ENCODE measurements around the gene ANKMY1. TPM values are rescaled to one million over a fixed set of nuclear protein-coding genes. Genes with fewer than 3 reads are reported as not detected.

The ANKMY1 gene
- total and polyA plus RNA-seq, 2 of the 13 experiments (the other 11 are each of a cell fraction or from before 2014, with no cell fraction given) = 11.7 to 18.8 TPM

DNA sequence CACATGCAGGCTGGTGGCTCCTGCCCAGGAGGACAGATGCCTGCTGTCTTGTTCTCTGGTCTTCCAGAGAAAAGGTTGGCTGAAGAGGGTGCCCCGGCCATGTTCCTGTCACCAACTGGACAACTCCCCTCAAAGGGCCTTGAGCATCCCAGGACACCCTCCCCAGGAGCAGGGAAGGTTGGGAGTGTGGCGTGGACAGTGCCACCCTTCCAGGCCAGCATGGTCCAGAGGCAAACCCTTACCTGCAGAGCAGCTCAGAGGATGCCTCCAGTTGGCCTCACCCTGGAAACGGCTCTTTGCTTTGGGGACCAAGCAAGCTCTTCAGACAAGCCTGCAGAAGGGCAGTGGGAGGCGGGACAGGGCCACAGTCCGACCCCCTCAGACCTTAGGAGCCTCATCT, 127.2 kb downstream of the ANKMY1 start:
- no peaks in the 10 kb centered on the region for H3K79me2 ChIP-seq (ENCODE audit: insufficient read depth, low read length)
- ATAC-seq (no peak), FAIRE-seq (no peak), DNase-seq (ENCODE audit: low spot score) (no peak)
- no peaks in the 10 kb centered on the region for H3K36me3 ChIP-seq (replicated peaks in 1 of 2; ENCODE audit: control insufficient read depth in 1 of 2, insufficient read depth in 2 of 2, low read length in 2 of 2)
- no peaks in the 10 kb centered on the region; the same call in 1 of the 2 replicates for H4K20me1 ChIP-seq (ENCODE audit: insufficient read depth, low read length)
- TF ChIP-seq ZMYM3 (CRISPR knock-in tag; IDR thresholded peaks at IDR 0.05) (no peak), ZNF652 (CRISPR knock-in tag; IDR thresholded peaks at IDR 0.05; ENCODE audit: borderline replicate concordance, low read depth) (no peak)
- TF ChIP-seq, protein P1, sequence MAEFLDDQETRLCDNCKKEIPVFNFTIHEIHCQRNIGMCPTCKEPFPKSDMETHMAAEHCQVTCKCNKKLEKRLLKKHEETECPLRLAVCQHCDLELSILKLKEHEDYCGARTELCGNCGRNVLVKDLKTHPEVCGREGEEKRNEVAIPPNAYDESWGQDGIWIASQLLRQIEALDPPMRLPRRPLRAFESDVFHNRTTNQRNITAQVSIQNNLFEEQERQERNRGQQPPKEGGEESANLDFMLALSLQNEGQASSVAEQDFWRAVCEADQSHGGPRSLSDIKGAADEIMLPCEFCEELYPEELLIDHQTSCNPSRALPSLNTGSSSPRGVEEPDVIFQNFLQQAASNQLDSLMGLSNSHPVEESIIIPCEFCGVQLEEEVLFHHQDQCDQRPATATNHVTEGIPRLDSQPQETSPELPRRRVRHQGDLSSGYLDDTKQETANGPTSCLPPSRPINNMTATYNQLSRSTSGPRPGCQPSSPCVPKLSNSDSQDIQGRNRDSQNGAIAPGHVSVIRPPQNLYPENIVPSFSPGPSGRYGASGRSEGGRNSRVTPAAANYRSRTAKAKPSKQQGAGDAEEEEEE (CRISPR knock-in tag; IDR thresholded peaks at IDR 0.05; ENCODE audit: borderline replicate concordance) = no peak
- H3K9ac ChIP-seq (ENCODE audit: insufficient read depth, low read depth, low read length) = no peak overlapping the region
- intact Hi-C loops (cut with micrococcal nuclease; ENCODE audit: unreplicated experiment) (no loop called here), in situ Hi-C loops (cut with HindIII; ENCODE audit: extremely low pct_ligation_motif_present, low pct_unique_long_range_greater_than_20kb) (no loop called here)
- no peaks in the 10 kb centered on the region for H3K4me1 ChIP-seq (ENCODE audit: insufficient read depth, low read length)
- H3K4me2 ChIP-seq (ENCODE audit: low read depth, low read length) = no peak overlapping the region
- H3K27ac ChIP-seq (ENCODE audit: extremely low read length, insufficient read depth, low read length) = no peak overlapping the region
- WGBS (ENCODE audit: low lambda C conversion rate) = 0% methylated on average over 4 of the region's 5 CpGs
- POLR2A ChIA-PET = no interaction called here
- no peaks in the 10 kb centered on the region for H3K9me3 ChIP-seq (ENCODE audit: low read length)
- peaks cover 32 to 91% of the 10 kb centered on the region in 2 experiments for H3K27me3 ChIP-seq (ENCODE audit: control insufficient read depth in 1 of 2, insufficient read depth in 2 of 2, low read length in 2 of 2)
- CTCF ChIA-PET (ENCODE audit: low intra/inter-chr PET ratio, low total read pairs) = interaction anchor here (1.7 kb wide), 1 partner anchor 198 kb away, joined by 8 read pairs; no protein-coding TSS in a partner anchor
- H3K4me3 ChIP-seq (replicated peaks in 1 of 3; ENCODE audit: insufficient read depth in 1 of 3, low read depth in 2 of 3, low read length in 3 of 3) = no peak overlapping the region
- no peak overlapping the region for H2AFZ ChIP-seq (ENCODE audit: low read length)
- BruUV-seq (replicated peaks) = no TSS peak

DNA sequence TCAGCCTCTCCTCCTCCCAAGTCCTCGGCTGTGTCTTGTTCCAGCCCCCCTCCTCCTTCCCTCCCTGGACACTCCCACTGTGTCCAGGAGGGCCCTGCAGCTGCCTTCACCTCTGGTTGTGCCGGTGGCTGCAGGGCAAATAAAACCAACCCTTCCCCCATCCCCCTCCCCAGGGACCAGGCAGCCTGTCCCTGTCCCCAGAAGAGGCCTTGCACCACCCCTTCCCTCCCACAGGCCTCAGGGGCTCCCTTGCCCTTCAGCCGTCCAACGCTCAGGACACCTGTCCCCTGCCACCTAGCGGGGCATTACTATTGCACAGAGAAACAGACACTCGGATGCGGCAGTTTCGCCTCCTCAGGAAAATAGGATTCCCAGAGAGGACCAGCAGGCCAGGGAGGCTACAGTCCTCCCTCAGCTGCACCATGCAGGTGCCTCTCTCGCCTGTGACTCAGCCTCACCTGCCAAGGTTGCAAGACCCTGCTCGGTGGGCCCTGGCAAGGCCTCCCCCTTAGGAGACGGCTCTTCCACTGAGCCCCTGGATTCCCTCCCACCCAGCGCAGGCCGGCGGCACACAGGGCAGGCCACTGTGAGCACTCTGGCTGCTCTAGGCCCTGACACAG, 127.8 kb downstream of the ANKMY1 start:
- H3K4me3 ChIP-seq (replicated peaks in 1 of 3; ENCODE audit: insufficient read depth in 1 of 3, low read depth in 2 of 3, low read length in 3 of 3) = no peak overlapping the region
- H3K27me3 ChIP-seq (ENCODE audit: control insufficient read depth in 1 of 2, insufficient read depth in 2 of 2, low read length in 2 of 2) = peaks cover 32 to 94% of the 10 kb centered on the region in 2 experiments
- H4K20me1 ChIP-seq (ENCODE audit: insufficient read depth, low read length) = no peaks in the 10 kb centered on the region; the same call in 1 of the 2 replicates
- BruUV-seq (replicated peaks) = no TSS peak
- H3K79me2 ChIP-seq (ENCODE audit: insufficient read depth, low read length) = no peaks in the 10 kb centered on the region
- whole genome bisulfite sequencing (ENCODE audit: low lambda C conversion rate) = 45% methylated on average over 14 of the region's 14 CpGs
- no peak overlapping the region for H3K9ac ChIP-seq (ENCODE audit: insufficient read depth, low read depth, low read length)
- ChIA-PET POLR2A (no interaction called here), CTCF (ENCODE audit: low intra/inter-chr PET ratio, low total read pairs) (interaction anchor here (1.7 kb wide), 1 partner anchor 198 kb away, joined by 8 read pairs; no protein-coding TSS in a partner anchor)
- no peak overlapping the region for H2AFZ ChIP-seq (ENCODE audit: low read length)
- FAIRE-seq (no peak), ATAC-seq (peak; percentile 59), DNase-seq (ENCODE audit: low spot score) (peak; percentile 45)
- no peak overlapping the region for H3K4me2 ChIP-seq (ENCODE audit: low read depth, low read length)
- H3K4me1 ChIP-seq (ENCODE audit: insufficient read depth, low read length) = no peaks in the 10 kb centered on the region
- no peak overlapping the region for H3K27ac ChIP-seq (ENCODE audit: extremely low read length, insufficient read depth, low read length)
- H3K36me3 ChIP-seq (replicated peaks in 1 of 2; ENCODE audit: control insufficient read depth in 1 of 2, insufficient read depth in 2 of 2, low read length in 2 of 2) = no peaks in the 10 kb centered on the region
- in situ Hi-C loops (cut with HindIII; ENCODE audit: extremely low pct_ligation_motif_present, low pct_unique_long_range_greater_than_20kb) (no loop called here), intact Hi-C loops (cut with micrococcal nuclease; ENCODE audit: unreplicated experiment) (no loop called here)
- no peaks in the 10 kb centered on the region for H3K9me3 ChIP-seq (ENCODE audit: low read length)
- TF ChIP-seq ZBTB7B (CRISPR knock-in tag; IDR thresholded peaks at IDR 0.05) = no peak
- TF ChIP-seq, protein P2, sequence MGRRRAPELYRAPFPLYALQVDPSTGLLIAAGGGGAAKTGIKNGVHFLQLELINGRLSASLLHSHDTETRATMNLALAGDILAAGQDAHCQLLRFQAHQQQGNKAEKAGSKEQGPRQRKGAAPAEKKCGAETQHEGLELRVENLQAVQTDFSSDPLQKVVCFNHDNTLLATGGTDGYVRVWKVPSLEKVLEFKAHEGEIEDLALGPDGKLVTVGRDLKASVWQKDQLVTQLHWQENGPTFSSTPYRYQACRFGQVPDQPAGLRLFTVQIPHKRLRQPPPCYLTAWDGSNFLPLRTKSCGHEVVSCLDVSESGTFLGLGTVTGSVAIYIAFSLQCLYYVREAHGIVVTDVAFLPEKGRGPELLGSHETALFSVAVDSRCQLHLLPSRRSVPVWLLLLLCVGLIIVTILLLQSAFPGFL (CRISPR knock-in tag; IDR thresholded peaks at IDR 0.05) = no peak
- TF ChIP-seq HMGA1 (CRISPR knock-in tag; conservative IDR thresholded peaks at IDR 0.05) = no peak
- 0 out of 2 replicates have a peak, but pooled peaks have one; percentile 31 for TF ChIP-seq RAD21 (CRISPR knock-in tag; IDR thresholded peaks at IDR 0.05)
- TF ChIP-seq, protein P3, sequence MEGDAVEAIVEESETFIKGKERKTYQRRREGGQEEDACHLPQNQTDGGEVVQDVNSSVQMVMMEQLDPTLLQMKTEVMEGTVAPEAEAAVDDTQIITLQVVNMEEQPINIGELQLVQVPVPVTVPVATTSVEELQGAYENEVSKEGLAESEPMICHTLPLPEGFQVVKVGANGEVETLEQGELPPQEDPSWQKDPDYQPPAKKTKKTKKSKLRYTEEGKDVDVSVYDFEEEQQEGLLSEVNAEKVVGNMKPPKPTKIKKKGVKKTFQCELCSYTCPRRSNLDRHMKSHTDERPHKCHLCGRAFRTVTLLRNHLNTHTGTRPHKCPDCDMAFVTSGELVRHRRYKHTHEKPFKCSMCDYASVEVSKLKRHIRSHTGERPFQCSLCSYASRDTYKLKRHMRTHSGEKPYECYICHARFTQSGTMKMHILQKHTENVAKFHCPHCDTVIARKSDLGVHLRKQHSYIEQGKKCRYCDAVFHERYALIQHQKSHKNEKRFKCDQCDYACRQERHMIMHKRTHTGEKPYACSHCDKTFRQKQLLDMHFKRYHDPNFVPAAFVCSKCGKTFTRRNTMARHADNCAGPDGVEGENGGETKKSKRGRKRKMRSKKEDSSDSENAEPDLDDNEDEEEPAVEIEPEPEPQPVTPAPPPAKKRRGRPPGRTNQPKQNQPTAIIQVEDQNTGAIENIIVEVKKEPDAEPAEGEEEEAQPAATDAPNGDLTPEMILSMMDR (CRISPR knock-in tag; IDR thresholded peaks at IDR 0.05) = peak; percentile 62
- TF ChIP-seq, protein P4, sequence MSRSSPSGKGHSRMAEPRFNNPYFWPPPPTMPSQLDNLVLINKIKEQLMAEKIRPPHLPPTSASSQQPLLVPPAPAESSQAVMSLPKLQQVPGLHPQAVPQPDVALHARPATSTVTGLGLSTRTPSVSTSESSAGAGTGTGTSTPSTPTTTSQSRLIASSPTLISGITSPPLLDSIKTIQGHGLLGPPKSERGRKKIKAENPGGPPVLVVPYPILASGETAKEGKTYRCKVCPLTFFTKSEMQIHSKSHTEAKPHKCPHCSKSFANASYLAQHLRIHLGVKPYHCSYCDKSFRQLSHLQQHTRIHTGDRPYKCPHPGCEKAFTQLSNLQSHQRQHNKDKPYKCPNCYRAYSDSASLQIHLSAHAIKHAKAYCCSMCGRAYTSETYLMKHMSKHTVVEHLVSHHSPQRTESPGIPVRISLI (CRISPR knock-in tag; IDR thresholded peaks at IDR 0.05; ENCODE audit: borderline replicate concordance) = no peak

All from HepG2 (cell line).